HG03571 (cell line): Measurements from ENCODE around the gene VPS33A.
"Not testable (repeated sequence)": the region's sequence is repeated elsewhere in the genome, so short reads cannot be mapped to it uniquely, and the experiment has no call there.

Source experiments
- ATAC-seq: cut with Tn5 transposase; IDR thresholded peaks from one replicate; pipeline ENCODE4 v1.9.1; 2021; ENCODE audit not compliant: unreplicated experiment

Gene VPS33A

GRCh38 chr12:122205053-122205925, 61.0 kb downstream of the VPS33A start:
- no peak for ATAC-seq

GRCh38 chr12:122204167-122205052, 61.9 kb downstream of the VPS33A start:
- ATAC-seq = no peak

GRCh38 chr12:122203301-122204166, 62.8 kb downstream of the VPS33A start, which contains the start of gene B3GNT4:
Gene B3GNT4 (plus strand): TSS chr12:122203709. CDS start chr12:122204619, 910 bp downstream.
- no peak for ATAC-seq

GRCh38 chr12:122202811-122203210, 63.5 kb downstream of the VPS33A start:
- ATAC-seq = not testable (repeated sequence)

- no peak for ATAC-seq
Measured at GRCh38 chr12:122202017-122202416, 64.3 kb downstream of the VPS33A start.

GRCh38 chr12:122201381-122201780, 64.9 kb downstream of the VPS33A start:
- no peak for ATAC-seq

- no peak for ATAC-seq
Measured at GRCh38 chr12:122200541-122201175, 65.6 kb downstream of the VPS33A start.

GRCh38 chr12:122199484-122200355, 66.6 kb downstream of the VPS33A start:
- no peak for ATAC-seq

- ATAC-seq = no peak
Measured at GRCh38 chr12:122197612-122197966, 68.7 kb downstream of the VPS33A start.

- ATAC-seq = no peak
Measured at GRCh38 chr12:122195405-122195804, 70.9 kb downstream of the VPS33A start.

- no peak for ATAC-seq
Measured at GRCh38 chr12:122194804-122195203, 71.5 kb downstream of the VPS33A start.

GRCh38 chr12:122192441-122192840, 73.9 kb downstream of the VPS33A start:
- no peak for ATAC-seq

GRCh38 chr12:122190842-122191668, 75.2 kb downstream of the VPS33A start:
- ATAC-seq = no peak

- ATAC-seq = no peak
Measured at GRCh38 chr12:122189626-122190475, 76.4 kb downstream of the VPS33A start.

GRCh38 chr12:122187466-122187865, 78.8 kb downstream of the VPS33A start:
- ATAC-seq = no peak

GRCh38 chr12:122185494-122186082, 80.7 kb downstream of the VPS33A start:
- ATAC-seq = no peak

- ATAC-seq = no peak
Measured at GRCh38 chr12:122185079-122185478, 81.2 kb downstream of the VPS33A start.
